HG03159 (cell line): ENCODE measurements around the gene FBXO48.
A peak's percentile ranks its signal among the peaks of the same experiment; 100 is the strongest.
"Not testable (repeated sequence)": the region's sequence is repeated elsewhere in the genome, so short reads cannot be mapped to it uniquely, and the experiment has no call there.

Source experiments
- ATAC-seq: cut with Tn5 transposase; IDR thresholded peaks from one replicate; pipeline ENCODE4 v1.9.1; 2021; ENCODE audit warnings: mild to moderate bottlenecking, moderate library complexity; ENCODE audit not compliant: unreplicated experiment

FBXO48 gene

DNA sequence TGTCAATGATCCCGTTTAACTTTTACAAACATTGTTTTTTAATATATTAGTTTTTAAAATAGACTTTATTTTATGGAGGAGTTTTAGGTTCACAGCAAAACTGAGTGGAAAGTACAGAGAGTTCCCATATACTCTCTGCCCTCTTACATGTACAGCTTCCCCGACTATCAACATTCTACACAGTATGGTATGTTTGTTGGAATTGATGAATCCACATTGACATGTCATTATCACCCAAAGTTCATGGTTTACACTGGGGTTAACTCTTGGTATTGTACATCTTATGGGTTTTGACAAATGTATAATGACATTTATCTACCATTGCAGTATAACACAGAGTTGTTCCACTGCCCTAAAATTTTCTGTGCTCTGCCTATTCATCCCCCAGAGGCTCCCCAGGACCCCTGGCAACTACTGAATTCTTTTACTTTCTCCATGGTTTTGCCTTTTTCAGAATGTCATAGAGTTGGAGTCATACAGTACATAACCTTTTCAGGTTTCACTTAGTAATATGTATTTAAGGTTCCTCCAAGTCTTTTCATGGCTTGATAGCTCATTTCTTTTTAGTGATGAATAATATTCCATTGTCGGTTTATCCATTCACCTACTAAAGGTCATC, 5.8 kb upstream of the FBXO48 start:
- ATAC-seq: no peak

DNA sequence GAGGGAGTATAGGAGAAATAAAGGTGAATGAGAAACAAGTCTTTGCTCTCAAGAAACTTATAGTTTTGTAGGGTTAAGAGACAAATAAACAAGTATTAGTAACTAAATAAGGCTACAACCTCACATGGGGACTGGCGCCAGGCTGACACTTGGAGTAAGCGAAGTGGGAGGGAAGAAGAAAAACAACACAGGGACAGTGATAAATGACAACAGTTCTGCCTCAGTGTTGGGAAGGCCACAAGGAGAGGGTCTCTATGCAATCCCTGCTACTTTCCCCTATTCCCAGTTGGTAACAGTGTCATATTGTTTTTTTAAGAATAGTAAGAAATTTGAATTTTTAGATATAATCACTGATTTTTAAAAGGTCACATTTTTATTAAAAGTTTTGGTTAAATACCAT, 4.3 kb upstream of the FBXO48 start:
- no peak for ATAC-seq

DNA sequence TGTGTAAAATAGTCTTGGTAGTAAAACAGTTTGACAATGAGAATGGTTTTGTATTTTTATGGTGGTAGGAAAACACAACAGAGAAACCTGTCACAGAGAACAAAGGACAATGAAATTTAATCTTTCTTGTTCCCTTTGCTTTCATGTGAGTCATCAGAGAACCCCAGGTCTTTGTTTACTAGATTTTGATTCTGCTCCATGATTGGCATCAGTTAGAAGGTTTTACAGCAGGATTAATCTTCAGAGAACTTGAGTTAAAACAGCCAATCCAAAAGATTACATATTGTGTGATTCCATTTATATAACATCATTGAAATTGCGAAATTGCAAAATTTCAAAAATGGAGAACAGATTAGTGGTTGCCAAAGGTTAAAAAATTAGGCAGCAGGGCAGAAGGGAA, 2.8 kb upstream of the FBXO48 start:
- ATAC-seq: no peak

DNA sequence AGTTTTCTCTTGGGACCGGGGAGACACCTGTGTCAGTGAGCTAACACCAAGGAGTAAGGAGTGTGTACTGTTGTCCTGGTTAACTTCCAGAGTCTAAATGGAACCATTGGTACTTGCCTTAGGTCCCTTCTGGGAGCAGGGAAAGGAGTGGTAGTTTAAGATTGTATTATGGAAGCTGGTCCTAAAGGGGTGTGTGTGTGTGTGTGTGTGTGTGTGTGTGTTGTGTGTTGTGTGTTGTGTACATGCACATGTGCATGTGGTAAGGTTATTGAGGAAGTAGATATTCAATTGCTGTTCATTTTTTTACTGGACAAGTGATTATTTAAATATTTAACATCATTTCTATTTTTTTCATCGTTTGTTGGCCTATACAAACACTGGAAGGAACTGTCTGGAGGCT, 1.7 kb upstream of the FBXO48 start:
- ATAC-seq: no peak

DNA sequence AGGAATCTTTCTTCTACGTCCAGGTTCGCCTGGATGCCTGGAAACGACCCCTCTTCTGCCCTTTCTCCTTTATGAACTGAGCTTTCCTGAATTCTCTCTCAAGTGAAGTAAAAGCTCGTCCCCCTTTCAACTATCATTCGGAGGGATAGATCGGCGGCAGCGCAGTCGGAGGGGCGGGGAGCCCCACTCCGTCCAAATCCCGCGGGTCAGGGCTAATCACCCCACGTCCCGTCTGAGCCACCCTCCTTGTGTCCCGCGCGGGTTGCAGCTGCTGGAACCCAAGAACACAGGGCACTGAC, 367 bp downstream of the FBXO48 start:
- ATAC-seq: no peak

DNA sequence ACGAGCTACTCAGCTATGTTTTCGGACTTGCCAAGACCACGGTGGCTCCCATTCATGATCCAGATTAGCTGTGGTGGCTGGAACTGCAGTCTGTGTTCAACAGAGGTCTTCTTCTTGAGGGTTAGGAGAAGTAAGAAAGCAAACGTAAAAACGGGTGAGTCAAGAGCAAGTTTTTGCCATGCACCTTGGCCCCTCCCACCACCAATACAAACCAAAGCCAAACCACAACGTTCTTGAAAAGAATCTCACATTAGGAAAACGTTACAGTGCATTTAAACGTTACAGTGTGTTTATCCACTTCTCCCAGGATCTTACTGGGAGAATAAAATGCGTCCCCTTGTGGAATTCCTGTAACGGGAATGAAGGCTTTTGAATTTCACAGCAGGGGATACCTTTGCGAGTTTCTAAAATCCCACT, 725 bp downstream of the FBXO48 start:
- ATAC-seq: no peak

DNA sequence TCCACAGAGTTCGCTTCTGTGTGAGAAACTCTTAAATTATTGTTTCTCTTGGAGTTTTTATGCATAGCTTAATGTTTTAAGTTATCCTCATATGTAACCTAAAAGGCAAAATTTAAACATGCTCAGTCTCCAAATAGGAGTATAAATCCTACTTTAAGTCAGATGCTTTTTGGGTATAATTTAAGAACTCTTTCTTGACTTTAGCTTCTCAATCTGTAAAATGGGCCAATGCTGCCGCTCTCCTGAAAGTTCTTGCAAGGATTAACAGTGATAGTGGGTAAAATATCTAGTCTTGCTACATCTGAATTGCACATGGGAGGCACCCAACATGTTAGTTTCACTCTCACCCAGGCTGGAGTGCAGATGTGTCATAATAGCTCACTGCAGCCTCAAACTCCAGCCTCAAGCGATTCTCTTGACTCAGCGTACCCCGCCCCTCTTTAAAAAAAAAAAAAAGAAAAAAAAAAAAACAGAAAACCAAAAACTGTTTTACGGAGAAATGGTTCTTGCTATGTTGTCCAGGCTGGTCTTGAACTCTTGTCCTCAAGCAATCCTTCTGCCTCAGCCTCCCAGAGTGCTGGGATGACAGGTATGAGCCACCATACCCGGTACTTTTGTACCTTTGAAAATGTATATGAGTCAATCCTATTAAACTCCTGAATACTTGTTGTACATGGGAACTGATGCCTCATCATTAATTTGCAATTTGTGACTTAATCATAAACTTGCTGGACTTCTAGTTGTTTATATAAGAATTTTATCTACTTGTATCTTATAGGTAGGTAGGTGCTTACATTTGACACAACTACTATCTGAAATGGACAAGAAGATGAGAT, 1.8 kb downstream of the FBXO48 start:
- ATAC-seq: no peak

DNA sequence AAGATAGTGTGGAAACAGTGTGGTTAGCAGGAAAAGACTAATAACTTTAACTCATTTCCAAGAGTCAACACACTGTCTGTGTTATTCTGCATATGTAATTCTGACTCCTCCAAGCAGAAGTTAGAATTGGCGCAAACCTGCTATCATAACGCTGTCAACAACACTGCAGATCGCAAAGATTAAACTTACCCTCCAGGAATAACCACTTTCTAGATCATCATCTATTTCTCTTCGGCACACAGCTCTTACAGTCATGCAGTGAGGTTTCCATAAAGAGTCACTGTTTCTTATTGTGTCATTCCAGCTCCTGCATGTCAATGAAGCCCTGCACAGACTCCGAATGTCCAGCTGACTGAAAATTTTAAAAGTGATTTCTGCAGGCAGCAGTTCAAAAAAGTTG, 2.4 kb downstream of the FBXO48 start:
- ATAC-seq: no peak

DNA sequence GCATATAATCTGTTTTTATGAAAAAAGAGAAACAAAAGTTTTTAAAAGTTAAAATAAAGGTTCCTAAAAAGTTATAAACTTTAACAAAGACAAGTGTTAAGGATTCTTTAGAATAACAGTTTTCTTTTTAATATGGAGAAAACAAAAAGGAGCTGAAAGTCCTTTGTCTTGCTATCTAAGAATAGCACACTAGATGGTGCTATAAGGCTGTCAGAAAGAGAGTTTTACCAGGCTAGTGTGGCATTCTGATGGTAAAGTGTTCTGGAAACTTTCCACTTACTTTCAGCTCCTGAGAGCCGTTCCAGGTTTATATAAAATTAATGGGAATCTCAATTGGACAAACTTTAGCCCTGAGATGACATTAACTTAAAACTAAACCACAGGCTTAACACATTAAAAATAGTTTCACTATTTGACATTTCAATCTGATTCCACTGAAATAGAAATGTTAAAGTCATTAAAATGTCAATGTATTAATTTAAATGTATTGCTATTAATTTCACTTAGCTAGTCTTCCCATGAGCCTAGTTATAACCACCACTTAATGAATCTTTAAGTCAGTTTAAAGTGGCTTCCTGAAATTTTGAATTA, 3.7 kb downstream of the FBXO48 start:
- ATAC-seq: no peak

DNA sequence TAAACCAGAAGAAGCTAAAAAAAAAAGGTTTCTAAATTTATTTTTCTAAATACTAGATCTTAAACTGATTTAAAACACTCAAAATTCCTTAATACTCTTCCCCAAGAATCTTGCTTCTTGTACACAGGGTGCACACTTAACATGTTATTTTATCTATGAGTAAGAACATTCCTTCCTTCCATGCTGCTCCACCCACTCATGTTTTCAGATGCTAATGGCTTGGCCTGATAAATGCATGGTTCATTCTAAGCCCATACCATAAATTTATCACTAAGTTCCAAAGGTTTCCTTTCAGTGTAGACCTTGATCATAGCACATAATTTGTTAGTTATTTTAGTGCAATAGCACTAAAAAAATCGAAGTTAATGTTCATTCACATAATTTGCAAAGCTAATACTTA, 8.1 kb downstream of the FBXO48 start:
- no peak for ATAC-seq

DNA sequence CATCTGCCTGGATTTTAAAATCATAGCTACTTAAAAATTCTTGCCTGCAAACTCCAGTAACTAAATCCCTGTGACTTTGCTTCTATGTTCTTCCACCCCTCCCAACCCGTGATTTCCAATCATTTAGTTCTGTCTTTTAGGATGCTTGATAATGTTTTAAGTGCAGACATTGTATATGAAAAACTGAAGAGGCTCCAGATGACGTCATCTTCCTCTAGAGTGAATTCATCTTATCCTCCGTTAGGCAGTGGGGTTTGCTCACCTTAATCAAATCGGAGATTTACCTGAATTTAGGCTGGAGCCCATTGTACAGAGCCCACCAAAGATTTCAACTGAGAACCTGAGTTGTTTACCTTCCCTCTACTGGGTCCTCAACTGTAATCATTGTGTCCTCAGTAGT, 10.9 kb downstream of the FBXO48 start:
- no peak for ATAC-seq

DNA sequence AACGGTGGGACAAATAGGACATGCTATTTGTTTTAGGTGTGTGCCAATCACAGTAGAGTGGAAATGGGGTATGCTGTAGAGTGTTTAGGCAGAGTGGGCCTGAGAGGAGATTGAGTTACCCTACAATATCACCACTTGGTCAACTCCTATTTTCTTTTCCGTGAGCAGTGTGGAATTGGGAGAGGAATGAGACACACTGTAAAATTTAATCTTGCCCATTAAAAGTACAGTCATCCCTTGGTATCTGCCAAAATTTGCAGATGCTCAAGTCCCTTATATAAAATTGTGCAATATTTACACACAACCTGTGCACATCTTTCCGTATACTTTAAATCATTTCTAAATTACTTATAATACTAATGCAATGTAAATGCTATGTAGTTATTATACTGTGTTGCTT, 12.4 kb downstream of the FBXO48 start:
- ATAC-seq: no peak

DNA sequence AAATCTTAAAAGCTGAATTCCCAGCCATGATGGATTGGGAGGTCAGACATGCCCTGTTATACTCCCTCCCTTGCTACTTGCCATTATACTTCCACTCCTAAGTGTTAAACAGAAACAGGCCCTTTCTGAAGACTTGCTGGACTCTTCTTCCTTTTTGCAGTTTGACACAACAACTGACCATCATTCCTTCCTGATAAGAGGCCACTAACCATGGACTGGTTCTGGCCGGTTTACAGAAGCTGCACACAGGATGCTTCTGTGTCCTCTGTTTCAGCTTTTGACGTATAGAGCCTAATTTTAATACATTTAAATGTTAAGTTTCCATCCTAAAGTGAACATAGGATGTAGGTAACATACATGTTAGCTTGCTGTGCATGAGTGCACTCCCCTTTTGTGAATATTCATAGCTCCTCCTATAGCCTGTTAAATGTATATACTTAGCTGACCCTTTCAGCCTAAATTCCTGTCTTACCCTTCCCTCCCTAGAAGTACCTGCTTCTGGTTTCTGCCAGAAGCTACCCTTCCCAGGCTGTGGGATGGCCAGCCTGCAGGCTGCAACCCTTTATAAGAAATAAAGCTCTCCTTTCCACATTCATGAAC, 13.2 kb downstream of the FBXO48 start:
- no peak for ATAC-seq

DNA sequence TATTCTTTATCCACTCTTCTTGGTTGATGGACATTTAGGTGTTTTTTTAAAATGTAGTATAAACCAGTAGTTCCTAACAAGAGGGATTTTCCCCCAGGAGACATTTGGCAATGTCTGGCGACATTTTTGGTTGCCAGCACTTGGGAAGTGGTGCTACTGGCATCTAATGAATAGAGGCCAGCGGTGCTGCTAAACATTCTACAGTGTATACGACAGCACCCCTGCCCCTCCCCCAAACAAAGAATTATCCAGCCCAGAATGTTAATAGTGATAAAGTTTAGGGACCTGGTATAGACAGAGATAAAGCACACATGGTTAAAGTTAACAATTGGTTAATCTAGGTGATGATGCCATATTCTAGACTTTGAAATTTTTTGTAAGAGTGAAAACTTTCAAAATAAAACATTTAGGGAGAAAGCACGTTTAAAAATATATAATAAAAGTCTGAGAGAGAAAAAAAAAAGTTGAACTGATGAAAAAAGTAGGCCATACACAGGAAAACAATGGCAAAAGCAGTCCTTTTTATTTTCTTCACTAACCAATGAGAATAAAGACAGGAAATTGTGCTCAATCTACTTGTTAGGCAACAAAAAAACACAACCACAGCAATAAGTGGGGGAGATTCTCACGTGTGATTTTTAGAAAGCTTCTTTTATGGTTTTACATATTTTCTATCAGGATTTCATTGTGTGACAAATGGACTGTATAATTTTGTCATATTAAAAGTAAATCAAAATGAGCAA, 14.8 kb downstream of the FBXO48 start:
- ATAC-seq: no peak

DNA sequence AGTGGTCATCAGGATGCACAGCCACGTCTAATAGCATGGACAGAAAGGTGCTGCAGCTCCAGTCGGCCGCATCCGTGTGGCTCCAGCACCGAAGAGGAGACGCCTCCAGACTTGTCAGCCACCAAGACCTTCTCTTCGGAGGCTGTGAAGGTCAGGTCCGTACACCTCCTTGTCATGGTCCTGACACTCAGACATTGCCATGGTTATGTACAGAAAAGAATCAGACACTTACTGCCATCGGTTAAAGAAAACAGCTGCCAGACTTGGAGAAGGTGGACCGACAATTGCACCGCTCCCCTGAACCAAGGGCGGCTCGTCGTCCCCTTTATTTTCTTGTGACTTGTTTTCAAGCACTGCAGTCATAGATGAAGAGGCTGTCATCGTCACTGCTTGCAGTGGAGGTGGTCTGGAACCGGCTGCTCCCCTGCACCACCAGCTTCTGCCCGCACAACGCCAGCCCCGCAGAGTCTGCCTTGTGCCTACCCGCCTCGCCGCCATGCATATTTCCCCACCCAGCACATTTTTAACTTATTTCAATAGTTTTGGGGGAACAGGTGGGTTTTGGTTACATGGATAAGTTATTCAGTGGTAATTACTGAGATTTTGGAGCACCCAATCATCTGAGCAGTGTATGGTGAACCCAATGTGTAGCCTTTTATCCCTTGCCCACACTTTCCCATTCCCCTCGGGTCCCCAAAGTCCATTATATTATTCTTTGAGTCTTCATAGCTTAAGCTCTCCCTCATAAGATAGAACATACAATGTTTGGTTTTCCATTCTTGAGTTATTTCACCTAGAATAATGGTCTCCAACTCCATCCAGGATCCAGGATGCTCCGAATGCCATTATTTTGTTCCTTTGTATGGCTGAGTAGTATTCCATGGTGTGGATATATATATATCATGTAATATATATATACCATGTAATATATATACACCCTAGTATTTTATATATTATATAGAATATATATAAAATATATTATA, 18.1 kb downstream of the FBXO48 start:
- no peak for ATAC-seq

DNA sequence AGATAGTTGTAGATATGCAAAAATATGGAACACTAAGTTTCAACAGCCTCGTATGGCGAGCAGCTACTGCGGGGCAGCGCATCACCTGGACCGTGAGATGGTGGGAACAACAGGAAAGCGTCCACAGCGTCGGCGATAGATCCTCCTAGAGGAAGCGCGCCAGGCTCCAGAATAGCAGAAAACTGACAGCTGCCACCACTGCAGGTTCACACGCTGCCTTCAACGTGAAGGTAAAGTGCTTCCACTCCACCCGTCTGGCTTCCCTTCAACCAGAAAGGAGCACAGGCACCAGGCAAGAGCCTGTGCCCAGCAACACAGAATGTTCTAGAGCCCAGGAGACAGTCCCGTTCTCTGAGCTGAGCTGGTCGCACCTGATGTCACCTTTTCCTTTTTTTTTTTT, 20.0 kb downstream of the FBXO48 start:
- ATAC-seq: no peak

DNA sequence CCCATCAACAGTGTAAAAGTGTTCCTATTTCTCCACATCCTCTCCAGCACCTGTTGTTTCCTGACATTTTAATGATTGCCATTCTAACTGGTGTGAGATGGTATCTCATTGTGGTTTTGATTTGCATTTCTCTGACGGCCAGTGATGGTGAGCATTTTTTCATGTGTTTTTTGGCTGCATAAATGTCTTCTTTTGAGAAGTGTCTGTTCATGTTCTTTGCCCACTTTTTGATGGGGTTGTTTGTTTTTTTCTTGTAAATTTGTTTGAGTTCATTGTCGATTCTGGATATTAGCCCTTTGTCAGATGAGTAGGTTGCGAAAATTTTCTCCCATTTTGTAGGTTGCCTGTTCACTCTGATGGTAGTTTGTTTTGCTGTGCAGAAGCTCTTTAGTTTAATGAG, 20.7 kb downstream of the FBXO48 start:
- not testable (repeated sequence) for ATAC-seq

DNA sequence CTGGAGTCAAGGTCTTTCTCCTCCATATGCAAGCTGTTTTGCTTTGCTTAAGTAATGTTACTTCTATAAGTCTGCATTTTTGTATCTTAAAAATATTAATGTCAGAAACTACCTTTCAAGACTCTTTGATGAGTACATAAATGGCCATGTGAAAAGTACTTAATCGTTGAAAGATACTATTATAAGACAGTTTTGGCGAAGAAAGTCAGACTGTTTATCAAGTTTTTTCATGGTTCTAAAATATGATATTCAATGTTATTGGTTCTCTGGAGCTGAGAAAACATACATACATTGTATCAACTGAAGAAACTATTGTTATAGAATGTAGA, 25.1 kb downstream of the FBXO48 start:
- no peak for ATAC-seq

DNA sequence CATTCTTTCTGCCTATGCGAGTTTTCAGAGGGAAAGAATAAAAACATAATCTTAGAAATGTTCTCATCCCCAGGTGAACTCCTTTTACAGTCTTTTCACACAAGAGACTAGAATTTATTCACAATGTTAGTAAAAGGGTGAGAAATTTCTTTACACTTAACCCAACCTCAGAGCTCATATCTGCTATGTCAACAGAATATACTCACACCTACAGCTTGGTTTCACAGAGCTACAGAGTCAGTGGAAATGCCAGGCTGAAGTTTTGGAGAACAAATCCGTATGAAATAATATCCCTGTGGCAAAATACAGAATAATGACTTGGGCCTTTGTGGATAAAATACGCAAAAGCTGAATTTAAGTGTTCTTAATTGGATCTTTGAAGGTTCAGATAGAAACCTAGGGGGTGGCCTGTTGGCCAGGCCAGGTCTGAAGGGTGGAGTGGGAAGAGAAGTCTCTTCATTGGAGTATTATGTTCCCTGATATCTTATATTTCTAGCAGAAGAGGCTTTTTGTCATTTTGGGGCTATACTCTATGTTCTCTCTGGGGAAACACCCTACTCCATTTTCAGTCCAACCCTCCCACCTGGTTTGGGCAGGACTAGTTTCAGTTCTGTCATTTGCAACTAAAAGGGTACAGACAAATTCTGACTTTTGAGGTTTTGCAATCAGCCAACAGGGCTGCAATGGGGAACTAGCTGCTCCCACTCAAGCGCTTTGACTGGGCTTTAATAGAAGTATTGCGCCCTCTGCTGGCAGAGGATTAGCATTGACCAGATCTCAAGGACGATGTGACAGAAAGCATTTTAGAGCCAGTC, 25.7 kb downstream of the FBXO48 start:
- peak; percentile 99 for ATAC-seq
